Activated CD8-positive, alpha-beta T cell treated with anti-CD3 and anti-CD28 coated beads for 36 hours (primary cell): ENCODE results near the gene IL17C. TPM values are rescaled to one million over a fixed set of nuclear protein-coding genes. Genes with fewer than 3 reads are reported as not detected.

Source experiments
- ATAC-seq: fragments of 200-7000 bp; cut with Tn5 transposase; one replicate; pipeline ENCODE4 v1.10.0; 2021; ENCODE audit warnings: mild to moderate bottlenecking, moderate library complexity
- CTCF ChIA-PET: fragments of 350-600 bp; sonication (Branson Sonifier 250); formaldehyde crosslinking; loops from one replicate; lab custom pipeline; 2021; ENCODE audit warnings: antibody characterized with exemption; lab: Charles Lee
- POLR2A ChIA-PET: fragments of 350-600 bp; sonication (Branson Sonifier 250); formaldehyde crosslinking; loops from one replicate; lab custom pipeline; 2021; ENCODE audit warnings: antibody characterized with exemption; lab: Charles Lee
- DNase-seq: peaks from one replicate; pipeline ENCODE4 v3.0.0-alpha.2; 2020
- H3K27ac Mint-ChIP-seq: one replicate; pipeline ENCODE4 v1.8.0; 2021; ENCODE audit warnings: mild to moderate bottlenecking, mixed read lengths
- H3K27me3 Mint-ChIP-seq: one replicate; pipeline ENCODE4 v1.8.0; 2021; ENCODE audit warnings: mixed read lengths
- H3K36me3 Mint-ChIP-seq: one replicate; pipeline ENCODE4 v1.8.0; 2021; ENCODE audit warnings: low read depth, mixed read lengths
- H3K4me1 Mint-ChIP-seq: one replicate; pipeline ENCODE4 v1.8.0; 2021; ENCODE audit warnings: low read depth, mixed read lengths
- H3K4me3 Mint-ChIP-seq: one replicate; pipeline ENCODE4 v1.8.0; 2021; ENCODE audit warnings: mild to moderate bottlenecking, moderate library complexity, mixed read lengths
- H3K9me3 Mint-ChIP-seq: one replicate; pipeline ENCODE4 v1.8.0; 2021; ENCODE audit warnings: mixed read lengths
- intact Hi-C: fragments of 100-400 bp; cut with micrococcal nuclease; formaldehyde crosslinking; loops from one replicate; pipeline ENCODE4 v1.10.0; 2022
- total RNA-seq, 2 experiments: library from RNA; stranded (reverse); gene quantifications; one replicate each; pipeline ENCODE4 v1.2.3, GENCODE V29; 2021
- TF ChIP-seq, protein P1 (sequence below): fragments of 200-600 bp; IDR thresholded peaks from one replicate; pipeline ENCODE4 v1.8.0; 2022; ENCODE audit warnings: antibody characterized with exemption, mild to moderate bottlenecking

IL17C gene
- total RNA-seq, 2 experiments from 2014 or later: 0.31 TPM; not detected in 1

DNA sequence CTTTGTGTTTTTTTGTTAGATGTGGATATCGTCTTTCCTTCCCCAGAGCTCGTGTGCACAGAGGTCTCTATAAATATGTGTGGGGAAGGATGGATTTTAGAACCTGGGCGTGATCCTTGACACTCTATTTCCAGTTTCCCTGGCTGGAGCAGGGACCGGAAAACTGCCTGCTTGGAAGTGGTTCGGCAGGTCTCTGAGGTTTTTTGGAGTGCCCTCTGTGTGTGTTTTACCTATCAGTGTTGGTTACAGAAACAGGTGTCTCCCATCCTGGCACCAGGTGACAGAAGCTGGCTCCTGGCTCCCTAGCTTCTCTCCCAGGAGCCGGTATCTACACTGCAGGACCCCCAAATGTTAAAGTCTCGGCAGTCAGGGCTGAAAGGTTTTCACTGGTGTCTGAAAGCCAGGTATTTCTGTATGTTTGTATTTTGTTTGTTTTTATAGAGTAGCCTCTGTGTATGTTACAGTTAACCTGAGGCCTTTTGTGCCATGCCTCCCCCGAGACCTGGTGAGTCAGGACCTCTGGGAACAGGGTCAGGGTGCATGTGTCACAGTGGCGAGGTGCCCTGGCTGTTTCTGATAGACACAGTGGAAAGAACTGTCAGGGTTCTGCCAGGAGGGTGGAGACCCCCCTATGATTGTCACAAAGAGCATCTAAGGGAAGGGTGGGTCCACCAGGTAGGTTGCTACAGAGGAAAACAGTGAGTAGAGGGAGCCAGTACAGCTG, 36.9 kb upstream of the IL17C start:
- Mint-ChIP-seq H3K4me3 (no peak overlapping the region), H3K36me3 (peaks cover 28% of the 10 kb centered on the region), H3K9me3 (no peaks in the 10 kb centered on the region), H3K27me3 (no peaks in the 10 kb centered on the region), H3K4me1 (no peaks in the 10 kb centered on the region), H3K27ac (peak overlapping the region; percentile 36)
- ChIA-PET POLR2A (interaction anchor here (0.7 kb wide), 1 partner anchor 9 kb away, joined by 3 read pairs; no protein-coding TSS in a partner anchor), CTCF (no interaction called here)
- ATAC-seq (no peak), DNase-seq (no peak)
- intact Hi-C loops: no loop called here
- TF ChIP-seq, protein P1, sequence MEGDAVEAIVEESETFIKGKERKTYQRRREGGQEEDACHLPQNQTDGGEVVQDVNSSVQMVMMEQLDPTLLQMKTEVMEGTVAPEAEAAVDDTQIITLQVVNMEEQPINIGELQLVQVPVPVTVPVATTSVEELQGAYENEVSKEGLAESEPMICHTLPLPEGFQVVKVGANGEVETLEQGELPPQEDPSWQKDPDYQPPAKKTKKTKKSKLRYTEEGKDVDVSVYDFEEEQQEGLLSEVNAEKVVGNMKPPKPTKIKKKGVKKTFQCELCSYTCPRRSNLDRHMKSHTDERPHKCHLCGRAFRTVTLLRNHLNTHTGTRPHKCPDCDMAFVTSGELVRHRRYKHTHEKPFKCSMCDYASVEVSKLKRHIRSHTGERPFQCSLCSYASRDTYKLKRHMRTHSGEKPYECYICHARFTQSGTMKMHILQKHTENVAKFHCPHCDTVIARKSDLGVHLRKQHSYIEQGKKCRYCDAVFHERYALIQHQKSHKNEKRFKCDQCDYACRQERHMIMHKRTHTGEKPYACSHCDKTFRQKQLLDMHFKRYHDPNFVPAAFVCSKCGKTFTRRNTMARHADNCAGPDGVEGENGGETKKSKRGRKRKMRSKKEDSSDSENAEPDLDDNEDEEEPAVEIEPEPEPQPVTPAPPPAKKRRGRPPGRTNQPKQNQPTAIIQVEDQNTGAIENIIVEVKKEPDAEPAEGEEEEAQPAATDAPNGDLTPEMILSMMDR: no peak

DNA sequence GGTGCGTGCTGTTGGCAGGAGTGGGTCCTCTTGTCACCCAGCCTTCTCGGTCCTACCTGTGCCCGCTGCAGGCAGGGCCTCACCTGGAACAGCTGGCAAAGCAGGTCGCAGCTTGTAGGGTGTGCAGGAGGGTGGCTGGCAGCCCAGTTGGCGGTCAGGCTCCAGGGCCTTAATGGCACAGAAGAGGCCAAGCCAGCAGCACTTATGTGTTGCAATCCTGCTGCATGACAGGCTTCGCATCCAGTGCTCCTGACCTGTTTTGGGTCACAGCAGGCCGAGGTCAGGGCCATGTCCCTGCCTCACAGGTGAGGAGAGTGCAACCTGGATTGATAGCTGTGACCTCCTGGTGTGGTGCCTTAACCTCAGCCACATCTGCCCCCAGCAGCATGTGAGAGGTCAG, 36.3 kb upstream of the IL17C start:
- H3K36me3 Mint-ChIP-seq: peaks cover 28% of the 10 kb centered on the region
- ATAC-seq: no peak
- H3K27me3 Mint-ChIP-seq: no peaks in the 10 kb centered on the region
- no peak for DNase-seq
- ChIA-PET POLR2A (no interaction called here), CTCF (no interaction called here)
- TF ChIP-seq, protein P1: no peak
- no peaks in the 10 kb centered on the region for H3K9me3 Mint-ChIP-seq
- H3K4me3 Mint-ChIP-seq: no peak overlapping the region
- no peaks in the 10 kb centered on the region for H3K4me1 Mint-ChIP-seq
- H3K27ac Mint-ChIP-seq: no peak overlapping the region
- intact Hi-C loops: no loop called here

DNA sequence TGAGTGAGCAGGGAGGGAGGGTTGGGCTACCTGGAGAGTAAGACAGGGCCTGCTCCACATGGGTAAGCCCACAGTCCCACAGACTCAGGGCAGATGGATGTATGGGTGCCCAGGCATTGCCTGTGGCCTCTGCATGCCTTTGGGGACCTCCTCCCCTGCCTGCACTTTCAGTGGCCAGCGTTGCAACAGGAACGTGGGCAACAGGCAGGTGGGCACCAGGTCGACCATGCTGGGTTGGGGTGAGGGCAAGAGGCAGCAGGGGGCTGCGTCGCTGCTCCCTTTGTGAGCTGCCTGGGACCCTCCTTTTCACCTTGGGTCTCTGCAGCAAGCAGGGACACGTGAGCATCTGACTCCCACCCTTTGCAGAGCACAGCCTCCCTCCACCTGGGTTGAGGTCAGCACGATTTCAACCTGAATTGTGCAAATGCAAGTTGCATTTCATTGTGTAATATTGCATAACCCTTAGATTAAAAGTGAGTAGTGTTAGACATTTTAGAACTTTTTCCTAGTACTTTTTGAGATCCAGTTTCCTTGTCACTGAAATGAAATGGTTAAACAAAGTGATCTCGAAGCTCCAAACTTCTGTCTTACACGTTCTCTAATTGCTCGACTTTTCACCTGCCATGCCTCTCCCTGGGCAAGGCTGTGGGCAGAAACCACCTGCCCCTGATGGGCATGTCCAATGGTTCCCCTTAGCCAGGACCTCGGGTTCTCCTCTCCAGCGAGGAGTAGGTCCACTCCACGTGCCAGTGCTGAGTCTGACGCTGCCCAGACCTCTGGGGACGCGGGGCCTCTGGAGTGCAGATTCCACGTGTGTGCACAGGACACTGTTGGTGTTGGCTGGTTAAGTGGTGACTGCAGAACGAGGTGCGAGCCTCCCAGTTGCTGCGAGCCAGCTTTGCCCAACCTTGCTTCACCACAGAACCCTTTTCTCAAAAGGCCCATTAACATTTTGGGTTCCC, 32.9 kb upstream of the IL17C start:
- DNase-seq (no peak), ATAC-seq (no peak)
- intact Hi-C loops: no loop called here
- TF ChIP-seq, protein P1: no peak
- no peaks in the 10 kb centered on the region for H3K27me3 Mint-ChIP-seq
- ChIA-PET CTCF (no interaction called here), POLR2A (no interaction called here)
- peaks cover 28% of the 10 kb centered on the region for H3K36me3 Mint-ChIP-seq
- H3K4me3 Mint-ChIP-seq: no peak overlapping the region
- no peaks in the 10 kb centered on the region for H3K4me1 Mint-ChIP-seq
- no peaks in the 10 kb centered on the region for H3K9me3 Mint-ChIP-seq
- H3K27ac Mint-ChIP-seq: no peak overlapping the region

DNA sequence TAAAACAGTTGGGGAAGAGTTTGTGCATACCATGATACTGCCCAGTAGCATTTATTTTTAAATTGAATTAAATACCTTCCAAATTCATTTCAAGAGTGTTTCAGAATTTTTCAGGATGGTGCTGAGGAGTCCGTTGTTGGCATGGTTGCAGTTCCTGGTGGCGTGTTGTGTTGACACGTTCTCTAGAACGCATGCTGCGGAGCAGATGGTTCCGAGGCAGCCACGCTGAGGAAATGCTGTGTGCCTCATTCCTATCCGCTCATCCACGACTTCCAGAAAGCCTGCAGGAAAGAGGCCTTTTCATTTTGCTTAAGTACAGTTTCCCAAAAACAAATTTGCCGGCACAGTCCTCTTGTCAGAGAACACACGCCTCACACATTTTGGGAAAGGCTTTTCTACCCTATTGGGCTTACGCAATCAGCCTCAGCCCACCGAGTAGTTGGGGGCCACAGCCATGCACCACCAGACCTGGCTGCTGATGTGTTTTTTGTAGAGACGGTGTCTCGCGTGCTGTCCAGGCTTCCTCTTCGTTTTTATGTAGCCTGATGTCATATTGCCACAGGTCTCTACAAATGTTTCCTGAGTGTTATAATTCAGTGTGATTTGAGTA, 32.1 kb upstream of the IL17C start:
- no peaks in the 10 kb centered on the region for H3K4me1 Mint-ChIP-seq
- H3K27me3 Mint-ChIP-seq: no peaks in the 10 kb centered on the region
- H3K27ac Mint-ChIP-seq: no peak overlapping the region
- H3K4me3 Mint-ChIP-seq: no peak overlapping the region
- H3K36me3 Mint-ChIP-seq: peaks cover 25% of the 10 kb centered on the region
- H3K9me3 Mint-ChIP-seq: no peaks in the 10 kb centered on the region
- DNase-seq: no peak
- no peak for ATAC-seq
- CTCF ChIA-PET: no interaction called here
- intact Hi-C loops: no loop called here
- POLR2A ChIA-PET: no interaction called here
- TF ChIP-seq, protein P1: no peak
